ENCODE measurements around the gene PLOD3.
A peak's percentile ranks its signal among the peaks of the same experiment; 100 is the strongest.

PLOD3 gene

GRCh38 chr7:101195884-101196283, 21.5 kb downstream of the PLOD3 start:
- TF ChIP-seq, protein P1, sequence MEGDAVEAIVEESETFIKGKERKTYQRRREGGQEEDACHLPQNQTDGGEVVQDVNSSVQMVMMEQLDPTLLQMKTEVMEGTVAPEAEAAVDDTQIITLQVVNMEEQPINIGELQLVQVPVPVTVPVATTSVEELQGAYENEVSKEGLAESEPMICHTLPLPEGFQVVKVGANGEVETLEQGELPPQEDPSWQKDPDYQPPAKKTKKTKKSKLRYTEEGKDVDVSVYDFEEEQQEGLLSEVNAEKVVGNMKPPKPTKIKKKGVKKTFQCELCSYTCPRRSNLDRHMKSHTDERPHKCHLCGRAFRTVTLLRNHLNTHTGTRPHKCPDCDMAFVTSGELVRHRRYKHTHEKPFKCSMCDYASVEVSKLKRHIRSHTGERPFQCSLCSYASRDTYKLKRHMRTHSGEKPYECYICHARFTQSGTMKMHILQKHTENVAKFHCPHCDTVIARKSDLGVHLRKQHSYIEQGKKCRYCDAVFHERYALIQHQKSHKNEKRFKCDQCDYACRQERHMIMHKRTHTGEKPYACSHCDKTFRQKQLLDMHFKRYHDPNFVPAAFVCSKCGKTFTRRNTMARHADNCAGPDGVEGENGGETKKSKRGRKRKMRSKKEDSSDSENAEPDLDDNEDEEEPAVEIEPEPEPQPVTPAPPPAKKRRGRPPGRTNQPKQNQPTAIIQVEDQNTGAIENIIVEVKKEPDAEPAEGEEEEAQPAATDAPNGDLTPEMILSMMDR (IDR thresholded peaks at IDR 0.05; ENCODE audit: low read depth, low read length): no peak
- TF ChIP-seq MYC (IDR thresholded peaks at IDR 0.05; ENCODE audit: low read depth, low read length): no peak
- no peak for TF ChIP-seq MAX (IDR thresholded peaks at IDR 0.05; ENCODE audit: low read depth, low read length)
- no peak for TF ChIP-seq POLR2A (IDR thresholded peaks at IDR 0.05; ENCODE audit: extremely low read depth, insufficient read length)
- no peak for DNase-seq (ENCODE audit: low read depth)
- H3K4me3 ChIP-seq (ENCODE audit: low read depth, low read length): no peak overlapping the region

DNA sequence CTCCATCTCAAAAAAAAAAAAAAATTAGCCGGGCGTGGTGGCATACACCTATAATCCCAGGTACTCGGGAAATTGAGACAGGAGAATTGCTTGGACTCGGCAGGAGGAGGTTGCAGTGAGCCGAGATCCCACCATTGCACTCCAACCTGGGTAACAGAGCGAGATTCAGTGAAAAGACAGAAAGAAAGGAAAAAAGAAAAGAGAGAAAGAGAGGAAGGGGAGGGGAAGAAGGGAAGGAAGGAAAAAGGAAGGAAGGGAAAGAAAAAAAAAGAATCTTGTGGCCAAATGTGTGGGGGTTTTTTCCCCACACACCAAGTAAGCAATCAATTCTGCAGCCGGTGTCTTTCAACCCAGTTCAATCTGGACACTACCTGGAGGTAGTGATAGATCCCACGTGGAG, 28.3 kb downstream of the PLOD3 start:
- TF ChIP-seq MYC (IDR thresholded peaks at IDR 0.05; ENCODE audit: low read depth, low read length) (no peak), MAX (IDR thresholded peaks at IDR 0.05; ENCODE audit: low read depth, low read length) (no peak), POLR2A (IDR thresholded peaks at IDR 0.05; ENCODE audit: extremely low read depth, insufficient read length) (no peak)
- TF ChIP-seq, protein P1 (IDR thresholded peaks at IDR 0.05; ENCODE audit: low read depth, low read length): no peak
- H3K4me3 ChIP-seq (ENCODE audit: low read depth, low read length): no peak overlapping the region
- no peak for DNase-seq (ENCODE audit: low read depth)

GRCh38 chr7:101186844-101187428, 30.4 kb downstream of the PLOD3 start:
- TF ChIP-seq POLR2A (IDR thresholded peaks at IDR 0.05; ENCODE audit: extremely low read depth, insufficient read length) (no peak), MAX (IDR thresholded peaks at IDR 0.05; ENCODE audit: low read depth, low read length) (0 out of 2 replicates have a peak, but pooled peaks have one; percentile 18)
- DNase-seq (ENCODE audit: low read depth): peak; percentile 59

GRCh38 chr7:101186194-101186593, 31.2 kb downstream of the PLOD3 start:
- no peak for DNase-seq (ENCODE audit: low read depth)
- TF ChIP-seq MAX (IDR thresholded peaks at IDR 0.05; ENCODE audit: low read depth, low read length): no peak
- TF ChIP-seq POLR2A (IDR thresholded peaks at IDR 0.05; ENCODE audit: extremely low read depth, insufficient read length): no peak
- H3K4me3 ChIP-seq (ENCODE audit: low read depth, low read length): no peak overlapping the region

More at GRCh38 chr7:101186844-101187428, 30.4 kb downstream of the PLOD3 start:
- H3K4me3 ChIP-seq (ENCODE audit: low read depth, low read length): no peak overlapping the region

- DNase-seq (ENCODE audit: low read depth): no peak
- TF ChIP-seq, protein P1 (IDR thresholded peaks at IDR 0.05; ENCODE audit: low read depth, low read length): no peak
- TF ChIP-seq MAX (IDR thresholded peaks at IDR 0.05; ENCODE audit: low read depth, low read length) (no peak), POLR2A (IDR thresholded peaks at IDR 0.05; ENCODE audit: extremely low read depth, insufficient read length) (no peak), MYC (IDR thresholded peaks at IDR 0.05; ENCODE audit: low read depth, low read length) (no peak)
- H3K4me3 ChIP-seq (ENCODE audit: low read depth, low read length): no peak overlapping the region
Observed at GRCh38 chr7:101185258-101185839, 32.0 kb downstream of the PLOD3 start.

DNA sequence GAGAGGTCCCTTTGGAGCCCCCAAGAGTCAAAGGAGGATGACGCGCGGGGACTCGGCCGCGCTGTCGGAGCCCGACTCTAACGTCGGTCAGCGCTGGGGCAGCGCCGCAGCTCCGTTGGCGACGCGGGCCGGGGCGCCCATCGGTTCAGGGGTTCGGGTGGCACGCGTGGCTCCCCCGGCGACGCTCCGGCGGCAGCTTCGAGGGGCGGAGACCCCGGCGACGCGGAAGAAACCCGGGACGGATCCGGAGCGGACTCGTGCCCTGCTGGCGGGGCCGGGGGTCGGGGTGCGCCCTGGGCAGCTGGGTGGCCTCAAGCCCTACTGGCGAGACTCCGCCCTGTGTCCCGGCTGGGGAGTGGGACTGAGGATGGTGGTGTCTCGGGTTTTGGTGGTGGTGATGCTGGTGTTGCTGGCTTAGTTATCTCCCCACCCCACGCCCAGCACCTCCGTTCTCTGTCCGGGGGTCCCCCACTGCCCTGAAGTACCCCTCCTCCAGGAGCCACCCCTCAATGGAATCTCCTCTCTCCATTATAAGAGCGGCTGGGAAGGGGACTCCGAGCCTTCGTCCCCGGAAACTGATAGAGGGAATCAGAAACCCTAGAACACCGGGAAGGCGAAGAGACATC, 37.1 kb downstream of the PLOD3 start, which contains the start of gene NAT16:
TSS of gene NAT16 (minus strand) at position 164 of the 626 bp plus-strand sequence. CDS start 5,486 bp downstream, outside the sequence.
- TF ChIP-seq MAX (IDR thresholded peaks at IDR 0.05; ENCODE audit: low read depth, low read length) (no peak), POLR2A (IDR thresholded peaks at IDR 0.05; ENCODE audit: extremely low read depth, insufficient read length) (no peak), MYC (IDR thresholded peaks at IDR 0.05; ENCODE audit: low read depth, low read length) (no peak)
- TF ChIP-seq, protein P1 (IDR thresholded peaks at IDR 0.05; ENCODE audit: low read depth, low read length): no peak
- DNase-seq (ENCODE audit: low read depth): peak; percentile 9
- H3K4me3 ChIP-seq (ENCODE audit: low read depth, low read length): no peak within 1 kb of the TSS
